Measurements from ENCODE around the gene ERV3-1. TPM values are rescaled to one million over a fixed set of nuclear protein-coding genes. Genes with fewer than 3 reads are reported as not detected.

The ERV3-1 gene
- total and polyA plus RNA-seq, 2 donors (not counting 3 experiments of a cell fraction or from before 2014, with no cell fraction given), result 28.4 to 29.6 TPM

- H3K9ac ChIP-seq (replicated peaks; ENCODE audit: extremely low read depth, insufficient read depth, low read length), result no peak overlapping the region
- DNase-seq (ENCODE audit: low read depth, low spot score), result no peak
- H3K4me1 ChIP-seq (ENCODE audit: control insufficient read depth, extremely low read depth, insufficient read depth, low read length), result peaks cover 9% of the 10 kb centered on the region
- H3K79me2 ChIP-seq (ENCODE audit: control insufficient read depth, insufficient read depth, low read length), result peaks cover 11% of the 10 kb centered on the region
- CTCF ChIA-PET, result no interaction called here
- H3K9me1 ChIP-seq (replicated peaks; ENCODE audit: control insufficient read depth, extremely low read depth, insufficient read depth, low read length), result no peaks in the 10 kb centered on the region
- dilution Hi-C loops (cut with MboI; ENCODE audit: extremely low pct_ligation_motif_present, low sequenced_read_pairs) (no loop called here), intact Hi-C loops (cut with micrococcal nuclease) (no loop called here)
- H3K4me3 ChIP-seq (replicated peaks in 1 of 3; ENCODE audit: insufficient read depth in 1 of 3, low read depth in 1 of 3, low read length in 3 of 3), result no peak overlapping the region
- BruUV-seq (replicated peaks), result no TSS peak
- H3K27me3 ChIP-seq (ENCODE audit: control insufficient read depth in 2 of 2, insufficient read depth in 2 of 2, low read length in 2 of 2), result no peaks in the 10 kb centered on the region
- POLR2A ChIA-PET, result no interaction called here
- no peak overlapping the region for H3K27ac ChIP-seq (ENCODE audit: insufficient read depth, low read depth, low read length)
- no peak for TF ChIP-seq GATA2 (IDR thresholded peaks at IDR 0.05; ENCODE audit: insufficient read depth, insufficient read length, low read depth, low read length)
- TF ChIP-seq EZH2 (IDR thresholded peaks at IDR 0.05; ENCODE audit: borderline replicate concordance, low read depth, low read length, severe bottlenecking), result no peak
- TF ChIP-seq MYC (IDR thresholded peaks at IDR 0.05; ENCODE audit: low read depth, low read length), result no peak
- TF ChIP-seq, protein P1, sequence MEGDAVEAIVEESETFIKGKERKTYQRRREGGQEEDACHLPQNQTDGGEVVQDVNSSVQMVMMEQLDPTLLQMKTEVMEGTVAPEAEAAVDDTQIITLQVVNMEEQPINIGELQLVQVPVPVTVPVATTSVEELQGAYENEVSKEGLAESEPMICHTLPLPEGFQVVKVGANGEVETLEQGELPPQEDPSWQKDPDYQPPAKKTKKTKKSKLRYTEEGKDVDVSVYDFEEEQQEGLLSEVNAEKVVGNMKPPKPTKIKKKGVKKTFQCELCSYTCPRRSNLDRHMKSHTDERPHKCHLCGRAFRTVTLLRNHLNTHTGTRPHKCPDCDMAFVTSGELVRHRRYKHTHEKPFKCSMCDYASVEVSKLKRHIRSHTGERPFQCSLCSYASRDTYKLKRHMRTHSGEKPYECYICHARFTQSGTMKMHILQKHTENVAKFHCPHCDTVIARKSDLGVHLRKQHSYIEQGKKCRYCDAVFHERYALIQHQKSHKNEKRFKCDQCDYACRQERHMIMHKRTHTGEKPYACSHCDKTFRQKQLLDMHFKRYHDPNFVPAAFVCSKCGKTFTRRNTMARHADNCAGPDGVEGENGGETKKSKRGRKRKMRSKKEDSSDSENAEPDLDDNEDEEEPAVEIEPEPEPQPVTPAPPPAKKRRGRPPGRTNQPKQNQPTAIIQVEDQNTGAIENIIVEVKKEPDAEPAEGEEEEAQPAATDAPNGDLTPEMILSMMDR (IDR thresholded peaks at IDR 0.05; ENCODE audit: extremely low read depth in 1 of 2, insufficient read depth in 1 of 2, low read depth in 1 of 2, low read length in 2 of 2), result no peak
- TF ChIP-seq MAX (IDR thresholded peaks at IDR 0.05; ENCODE audit: insufficient read depth, insufficient read length), result no peak
- TF ChIP-seq POLR2A (IDR thresholded peaks at IDR 0.05; ENCODE audit: low read depth, low read length), result no peak
- TF ChIP-seq POLR2AphosphoS5 (IDR thresholded peaks at IDR 0.05; ENCODE audit: insufficient read depth, low read depth, low read length), result no peak
- no peak for TF ChIP-seq FOS (IDR thresholded peaks at IDR 0.05; ENCODE audit: borderline replicate concordance, insufficient read depth, low read length)
- no peak for TF ChIP-seq JUN (IDR thresholded peaks at IDR 0.05; ENCODE audit: borderline replicate concordance, insufficient read depth, insufficient read length, low read depth)
- no peak overlapping the region for H2AFZ ChIP-seq (ENCODE audit: low read depth, low read length)
- no peak for FAIRE-seq
- H4K20me1 ChIP-seq (replicated peaks; ENCODE audit: control insufficient read depth, extremely low read depth, insufficient read depth, low read length), result no peaks in the 10 kb centered on the region
- H3K36me3 ChIP-seq (ENCODE audit: control insufficient read depth in 2 of 2, extremely low read depth in 1 of 2, insufficient read depth in 2 of 2, low read length in 2 of 2), result no peaks in the 10 kb centered on the region
- H3K4me2 ChIP-seq (ENCODE audit: insufficient read depth, low read length), result no peak overlapping the region
- H3K9me3 ChIP-seq (replicated peaks; ENCODE audit: control insufficient read depth, insufficient read depth, low read length), result peaks cover 12% of the 10 kb centered on the region
Observed at GRCh38 chr7:64997164-64997908, 9.2 kb downstream of the ERV3-1 start.
